AG04449 (cell line): Measurements from ENCODE around the gene ZFHX3.

Experiments
- CTCF ChIA-PET: fragments of 350-600 bp; formaldehyde crosslinking; extraction: SDS; loops from one replicate; lab custom pipeline; 2021; ENCODE audit warnings: antibody characterized with exemption; lab: Yijun Ruan, JAX
- POLR2A ChIA-PET: fragments of 400-600, 350-600 bp; formaldehyde crosslinking; extraction: SDS; loops from one replicate; lab custom pipeline; 2020; ENCODE audit warnings: antibody characterized with exemption, inconsistent platforms; lab: Yijun Ruan, JAX
- DNase-seq: peaks from one replicate; pipeline ENCODE4 v3.0.0-alpha.2; 2010; ENCODE audit warnings: low read depth, low spot score
- H3K4me3 ChIP-seq: 2 replicates; pipeline ENCODE4 v1.5.1; 2011; ENCODE audit warnings: low read depth, mild to moderate bottlenecking, control low read depth, low read length
- TF ChIP-seq, protein P1 (sequence below): IDR thresholded peaks from one replicate; pipeline ENCODE4 v1.5.1; 2011; ENCODE audit warnings: mild to moderate bottlenecking, moderate library complexity, low read length, control low read depth, inconsistent platforms; ENCODE audit not compliant: insufficient read depth; ENCODE audit errors: missing control alignments

The ZFHX3 gene

DNA sequence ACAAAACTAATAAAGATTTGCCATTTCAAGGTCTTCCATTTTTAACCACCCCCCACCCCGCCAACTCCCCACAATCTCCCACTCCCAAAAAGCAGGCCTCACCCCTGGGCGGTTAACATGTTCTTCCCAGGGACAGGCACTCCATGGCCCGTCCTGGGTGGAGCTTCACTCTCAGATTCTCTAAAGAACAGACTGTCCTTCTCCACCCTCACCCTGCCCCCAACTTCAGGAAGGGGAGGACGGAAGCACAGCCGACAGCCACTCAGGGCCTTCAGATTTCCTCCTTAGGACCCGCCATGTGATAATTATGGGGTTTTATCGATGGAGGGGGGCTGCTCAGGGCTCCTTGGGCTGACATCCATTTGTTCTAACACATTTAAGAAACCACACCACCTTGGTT, 61.9 kb downstream of the ZFHX3 start:
- POLR2A ChIA-PET, result interaction anchor here (0.8 to 1.0 kb wide), 2 partner anchors 69 to 97 kb away, joined by 3 read pairs; no protein-coding TSS in a partner anchor
- TF ChIP-seq, protein P1, sequence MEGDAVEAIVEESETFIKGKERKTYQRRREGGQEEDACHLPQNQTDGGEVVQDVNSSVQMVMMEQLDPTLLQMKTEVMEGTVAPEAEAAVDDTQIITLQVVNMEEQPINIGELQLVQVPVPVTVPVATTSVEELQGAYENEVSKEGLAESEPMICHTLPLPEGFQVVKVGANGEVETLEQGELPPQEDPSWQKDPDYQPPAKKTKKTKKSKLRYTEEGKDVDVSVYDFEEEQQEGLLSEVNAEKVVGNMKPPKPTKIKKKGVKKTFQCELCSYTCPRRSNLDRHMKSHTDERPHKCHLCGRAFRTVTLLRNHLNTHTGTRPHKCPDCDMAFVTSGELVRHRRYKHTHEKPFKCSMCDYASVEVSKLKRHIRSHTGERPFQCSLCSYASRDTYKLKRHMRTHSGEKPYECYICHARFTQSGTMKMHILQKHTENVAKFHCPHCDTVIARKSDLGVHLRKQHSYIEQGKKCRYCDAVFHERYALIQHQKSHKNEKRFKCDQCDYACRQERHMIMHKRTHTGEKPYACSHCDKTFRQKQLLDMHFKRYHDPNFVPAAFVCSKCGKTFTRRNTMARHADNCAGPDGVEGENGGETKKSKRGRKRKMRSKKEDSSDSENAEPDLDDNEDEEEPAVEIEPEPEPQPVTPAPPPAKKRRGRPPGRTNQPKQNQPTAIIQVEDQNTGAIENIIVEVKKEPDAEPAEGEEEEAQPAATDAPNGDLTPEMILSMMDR, result no peak
- no peak for DNase-seq
- CTCF ChIA-PET, result interaction anchor here (1.0 to 1.6 kb wide), 4 partner anchors 9 to 861 kb away, joined by 3 to 4 read pairs (median 4); no protein-coding TSS in a partner anchor
- H3K4me3 ChIP-seq, result no peak overlapping the region

DNA sequence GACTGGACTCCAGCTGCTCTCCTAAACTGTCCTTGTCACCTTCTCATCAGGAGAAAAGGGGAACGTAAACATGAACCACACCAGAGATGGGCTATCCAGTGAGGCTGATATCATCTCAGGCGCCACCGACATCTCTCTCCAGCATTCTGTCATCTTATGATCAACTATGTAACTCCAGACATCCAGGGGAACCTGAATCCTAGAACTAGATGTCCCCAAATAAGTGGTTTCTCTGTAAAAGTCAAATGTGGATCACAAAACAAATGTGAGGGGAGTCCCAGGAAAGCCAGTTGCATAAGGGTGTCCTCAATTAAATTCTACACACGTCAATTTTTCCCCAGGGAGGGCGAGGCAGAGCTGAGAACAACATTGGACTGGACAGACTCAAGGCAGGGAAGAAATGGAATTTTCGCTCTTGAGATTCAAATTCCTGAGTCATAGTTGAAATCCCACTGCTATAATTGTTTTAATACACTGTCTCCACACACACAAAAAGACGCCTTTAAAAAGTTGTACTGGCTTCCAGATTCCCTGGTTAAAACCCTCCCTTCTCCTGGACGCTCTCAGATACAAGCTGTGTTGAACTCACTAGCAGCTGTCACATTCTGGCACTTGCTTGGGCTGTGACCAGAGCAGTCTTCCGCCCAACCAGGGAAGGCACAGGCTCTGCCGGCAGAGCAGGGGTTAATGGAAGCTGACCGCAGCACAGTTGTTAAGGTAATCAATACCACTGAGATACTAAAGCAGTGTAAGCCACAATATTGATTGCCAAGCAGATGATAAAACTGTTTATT, 62.6 kb downstream of the ZFHX3 start:
- ChIA-PET CTCF (interaction anchor here (1.0 to 1.6 kb wide), 4 partner anchors 10 to 861 kb away, joined by 3 to 4 read pairs (median 4); no protein-coding TSS in a partner anchor), POLR2A (interaction anchor here (0.8 kb wide), 1 partner anchor 70 kb away, joined by 3 read pairs; no protein-coding TSS in a partner anchor)
- TF ChIP-seq, protein P1, result no peak
- H3K4me3 ChIP-seq, result peak overlapping the region; percentile 27
- peak; percentile 69 for DNase-seq

DNA sequence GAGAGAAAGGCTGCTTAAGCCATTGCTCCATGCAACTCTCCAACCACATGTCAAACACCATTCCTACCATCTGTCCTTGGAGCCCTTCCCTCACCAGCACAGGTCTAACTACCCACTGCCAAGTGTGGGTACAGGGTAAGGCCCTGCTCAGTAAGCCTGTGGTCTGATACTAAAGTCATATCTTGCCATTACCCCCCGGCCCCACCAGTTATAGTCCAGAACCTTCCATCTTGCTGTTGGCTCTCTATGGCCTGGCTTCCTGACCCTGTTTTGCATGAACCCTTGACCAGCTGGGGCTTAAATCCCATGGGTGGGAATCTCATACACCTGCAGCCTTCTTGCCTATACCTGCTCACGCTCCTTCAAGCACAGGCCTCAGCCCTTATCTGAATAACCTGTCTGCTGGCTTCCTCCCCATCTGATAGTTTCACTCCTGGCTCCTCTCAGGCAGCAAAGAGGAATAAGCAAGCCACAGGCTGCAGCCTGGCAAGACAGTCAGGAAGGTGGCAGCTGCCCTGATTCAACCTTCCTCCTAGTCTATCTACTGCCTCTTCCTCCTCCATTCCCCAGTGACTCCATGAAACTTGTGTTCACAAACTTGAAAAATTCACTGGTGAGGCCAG, 64.1 kb downstream of the ZFHX3 start:
- H3K4me3 ChIP-seq, result no peak overlapping the region
- CTCF ChIA-PET, result interaction anchor here (1.9 kb wide), 1 partner anchor 12 kb away, joined by 7 read pairs; no protein-coding TSS in a partner anchor
- no peak for DNase-seq
- POLR2A ChIA-PET, result interaction anchor here (0.6 kb wide), 1 partner anchor 41 kb away, joined by 3 read pairs; no protein-coding TSS in a partner anchor
- TF ChIP-seq, protein P1, result no peak

DNA sequence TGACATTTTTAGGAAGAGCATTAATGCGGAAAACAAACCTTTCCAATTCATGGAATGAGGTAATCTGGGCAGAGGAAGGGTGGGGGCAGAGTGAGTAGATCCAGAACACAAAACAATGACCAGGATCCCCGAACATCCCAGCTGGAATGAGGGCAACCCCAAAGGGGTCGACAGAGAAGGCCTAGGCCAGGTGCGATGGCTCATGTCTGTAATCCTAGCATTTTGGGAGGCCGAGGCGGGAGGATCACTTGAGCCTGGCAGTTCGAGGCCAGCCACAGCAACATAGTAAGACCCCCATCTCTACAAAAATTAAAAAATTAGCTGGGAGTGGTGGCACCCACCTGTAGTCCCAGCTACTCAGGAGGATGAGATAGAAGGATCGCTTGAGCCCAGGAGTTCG, 64.7 kb downstream of the ZFHX3 start:
- TF ChIP-seq, protein P1, result no peak
- CTCF ChIA-PET, result interaction anchor here (1.9 kb wide), 1 partner anchor 12 kb away, joined by 7 read pairs; no protein-coding TSS in a partner anchor

DNA sequence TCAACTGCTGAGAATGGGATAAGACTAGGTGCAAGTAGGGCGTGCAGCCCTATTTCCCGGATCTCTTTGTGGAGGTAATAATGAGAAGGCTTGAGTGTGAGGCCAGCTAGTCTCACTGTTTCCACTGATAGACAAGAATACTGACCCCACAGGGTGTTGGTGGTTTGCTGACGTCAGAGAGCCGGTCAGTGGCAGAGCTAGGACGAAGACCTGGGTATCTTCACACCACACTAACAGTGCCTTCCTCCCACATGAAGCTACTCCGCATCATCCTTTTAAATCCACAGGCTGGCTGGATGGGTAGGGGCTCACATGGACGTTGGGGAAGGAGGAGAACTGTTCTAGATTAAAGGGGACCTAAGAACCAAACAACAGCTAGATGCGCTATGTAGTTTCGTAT, 68.0 kb downstream of the ZFHX3 start:
- no peak for DNase-seq
- POLR2A ChIA-PET, result no interaction called here
- CTCF ChIA-PET, result interaction anchor here (0.7 kb wide), 1 partner anchor 148 kb away, joined by 3 read pairs; no protein-coding TSS in a partner anchor
- no peak overlapping the region for H3K4me3 ChIP-seq
- TF ChIP-seq, protein P1, result no peak

More for the DNA sequence above, 64.7 kb downstream of the ZFHX3 start:
- H3K4me3 ChIP-seq, result no peak overlapping the region
- POLR2A ChIA-PET, result interaction anchor here (0.6 kb wide), 1 partner anchor 41 kb away, joined by 3 read pairs; no protein-coding TSS in a partner anchor
- DNase-seq, result no peak
